Smooth muscle cell (in vitro differentiated cells): ENCODE data around the gene CD68. TPM values are rescaled to one million over a fixed set of nuclear protein-coding genes. Genes with fewer than 3 reads are reported as not detected.

Experiments used
- DNase-seq: peaks from one replicate; lab custom pipeline; 2025; ENCODE audit not compliant: unreplicated experiment; lab: John Stamatoyannopoulos, UW
- H2AFZ ChIP-seq: fragments of 200-600 bp; sonication (generic); 2 replicates; pipeline ENCODE4 v1.6.0; 2016; ENCODE audit warnings: antibody characterized with exemption, low read depth, mild to moderate bottlenecking
- H3F3A ChIP-seq: fragments of 200-600 bp; sonication (generic); 2 replicates; pipeline ENCODE4 v1.6.0; 2017; ENCODE audit warnings: antibody characterized with exemption, low read depth
- H3K27ac ChIP-seq: fragments of 200-600 bp; sonication (generic); 2 replicates; pipeline ENCODE4 v1.5.1; 2016; ENCODE audit warnings: low read depth, mild to moderate bottlenecking
- H3K27me3 ChIP-seq: fragments of 200-600 bp; sonication (generic); 2 replicates; pipeline ENCODE4 v1.6.1; 2016; ENCODE audit warnings: low read depth, mild to moderate bottlenecking
- H3K36me3 ChIP-seq: fragments of 200-600 bp; sonication (generic); 2 replicates; pipeline ENCODE4 v1.5.1; 2016; ENCODE audit warnings: low read depth
- H3K4me1 ChIP-seq: fragments of 200-600 bp; sonication (generic); 2 replicates; pipeline ENCODE4 v1.5.1; 2016; ENCODE audit warnings: low read depth
- H3K4me2 ChIP-seq: fragments of 200-600 bp; sonication (generic); 2 replicates; pipeline ENCODE4 v1.6.0; 2016; ENCODE audit warnings: mild to moderate bottlenecking
- H3K4me3 ChIP-seq: fragments of 200-600 bp; sonication (generic); 2 replicates; pipeline ENCODE4 v1.5.1; 2016; ENCODE audit warnings: mild to moderate bottlenecking
- H3K79me2 ChIP-seq: fragments of 200-600 bp; sonication (generic); 2 replicates; pipeline ENCODE4 v1.6.0; 2016; ENCODE audit warnings: low read depth, mild to moderate bottlenecking
- H3K9ac ChIP-seq: fragments of 200-600 bp; sonication (generic); 2 replicates; pipeline ENCODE4 v1.6.0; 2016; ENCODE audit warnings: low read depth
- H3K9me3 ChIP-seq: fragments of 200-600 bp; sonication (generic); replicated peaks from 2 replicates; pipeline ENCODE4 v1.5.1; 2016; ENCODE audit warnings: low read depth
- H4K20me1 ChIP-seq: fragments of 200-600 bp; sonication (generic); 2 replicates; pipeline ENCODE4 v1.6.0; 2016; ENCODE audit warnings: low read depth
- WGBS: methylation state at CpG from one replicate; pipeline ENCODE4 v1.1.7; 2016; ENCODE audit warnings: low lambda C conversion rate; 5-methylcytosine and 5-hydroxymethylcytosine counted together
- polyA plus RNA-seq: library from polyadenylated mRNA; unstranded; fragments of >200 nt; fragmentation: Nextera tagmentation; extraction: Ambion mirVana; gene quantifications from 2 replicates; pipeline ENCODE4 v1.2.1, GENCODE V29; 2016
- total RNA-seq: library from RNA; depleted of rRNA; stranded (reverse); fragments of >200 nt; gene quantifications from 2 replicates; pipeline ENCODE4 v1.2.3, GENCODE V29; 2014
- TF ChIP-seq, protein P1 (sequence below): fragments of 200-600 bp; sonication (generic); IDR thresholded peaks from 2 replicates; pipeline ENCODE4 v1.5.1; 2017; ENCODE audit warnings: borderline replicate concordance, mild to moderate bottlenecking, antibody characterized with exemption; ENCODE audit not compliant: insufficient read depth, poor library complexity, severe bottlenecking

The CD68 gene
- total and polyA plus RNA-seq, 2 experiments from 2014 or later: 22.7 to 27.5 TPM

DNA sequence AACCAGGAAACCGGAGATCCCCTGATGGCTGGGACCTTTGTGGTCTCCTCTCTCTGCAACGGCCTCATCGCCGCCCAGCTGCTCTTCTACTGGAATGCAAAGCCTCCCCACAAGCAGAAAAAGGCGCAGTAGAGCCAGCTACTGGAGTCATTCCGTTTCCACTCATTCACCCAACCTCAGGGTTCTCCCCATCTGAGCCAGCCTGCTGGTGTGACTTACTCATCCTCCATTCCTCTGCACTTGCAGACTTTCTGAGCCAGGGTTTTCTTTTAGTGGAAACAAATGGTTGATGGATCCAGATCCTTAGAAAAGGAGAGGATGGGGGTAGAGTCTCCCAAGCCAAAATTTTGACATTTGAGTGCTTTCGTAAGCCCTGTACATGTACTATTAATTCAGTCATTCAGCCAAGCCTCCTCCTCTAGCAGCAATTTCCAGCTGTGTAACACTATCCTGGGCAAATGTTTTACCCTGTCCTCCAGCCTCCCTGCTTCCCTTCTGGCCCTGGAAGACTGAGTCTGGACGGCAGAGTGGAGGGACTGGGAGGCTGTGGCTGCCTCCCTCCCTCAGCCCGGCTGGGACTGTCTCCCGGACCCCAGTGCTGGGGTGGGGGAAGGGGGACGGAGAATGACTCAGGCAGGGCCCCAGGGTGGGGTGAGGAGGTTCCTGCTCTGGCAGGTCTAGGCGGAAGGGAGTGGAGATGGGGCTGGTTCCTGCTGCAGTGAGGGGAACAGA lies 8.1 kb downstream of the CD68 start:
- DNase-seq: no peak
- peak overlapping the region; percentile 37 for H3K9ac ChIP-seq
- H3K27ac ChIP-seq: peak overlapping the region; percentile 96
- WGBS: 60% methylated on average over 11 of the region's 12 CpGs
- H3K4me1 ChIP-seq: peaks cover 43% of the 10 kb centered on the region
- peak overlapping the region; percentile 77 for H3K4me2 ChIP-seq
- no peaks in the 10 kb centered on the region for H3K27me3 ChIP-seq
- no peaks in the 10 kb centered on the region for H3K9me3 ChIP-seq
- no peaks in the 10 kb centered on the region for H3K36me3 ChIP-seq
- H4K20me1 ChIP-seq: peaks cover 9% of the 10 kb centered on the region
- H3K79me2 ChIP-seq: peaks cover 23% of the 10 kb centered on the region
- no peak overlapping the region for H3K4me3 ChIP-seq
- H3F3A ChIP-seq: peaks cover 9% of the 10 kb centered on the region
- TF ChIP-seq, protein P1, sequence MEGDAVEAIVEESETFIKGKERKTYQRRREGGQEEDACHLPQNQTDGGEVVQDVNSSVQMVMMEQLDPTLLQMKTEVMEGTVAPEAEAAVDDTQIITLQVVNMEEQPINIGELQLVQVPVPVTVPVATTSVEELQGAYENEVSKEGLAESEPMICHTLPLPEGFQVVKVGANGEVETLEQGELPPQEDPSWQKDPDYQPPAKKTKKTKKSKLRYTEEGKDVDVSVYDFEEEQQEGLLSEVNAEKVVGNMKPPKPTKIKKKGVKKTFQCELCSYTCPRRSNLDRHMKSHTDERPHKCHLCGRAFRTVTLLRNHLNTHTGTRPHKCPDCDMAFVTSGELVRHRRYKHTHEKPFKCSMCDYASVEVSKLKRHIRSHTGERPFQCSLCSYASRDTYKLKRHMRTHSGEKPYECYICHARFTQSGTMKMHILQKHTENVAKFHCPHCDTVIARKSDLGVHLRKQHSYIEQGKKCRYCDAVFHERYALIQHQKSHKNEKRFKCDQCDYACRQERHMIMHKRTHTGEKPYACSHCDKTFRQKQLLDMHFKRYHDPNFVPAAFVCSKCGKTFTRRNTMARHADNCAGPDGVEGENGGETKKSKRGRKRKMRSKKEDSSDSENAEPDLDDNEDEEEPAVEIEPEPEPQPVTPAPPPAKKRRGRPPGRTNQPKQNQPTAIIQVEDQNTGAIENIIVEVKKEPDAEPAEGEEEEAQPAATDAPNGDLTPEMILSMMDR: no peak
- H2AFZ ChIP-seq: no peak overlapping the region

DNA sequence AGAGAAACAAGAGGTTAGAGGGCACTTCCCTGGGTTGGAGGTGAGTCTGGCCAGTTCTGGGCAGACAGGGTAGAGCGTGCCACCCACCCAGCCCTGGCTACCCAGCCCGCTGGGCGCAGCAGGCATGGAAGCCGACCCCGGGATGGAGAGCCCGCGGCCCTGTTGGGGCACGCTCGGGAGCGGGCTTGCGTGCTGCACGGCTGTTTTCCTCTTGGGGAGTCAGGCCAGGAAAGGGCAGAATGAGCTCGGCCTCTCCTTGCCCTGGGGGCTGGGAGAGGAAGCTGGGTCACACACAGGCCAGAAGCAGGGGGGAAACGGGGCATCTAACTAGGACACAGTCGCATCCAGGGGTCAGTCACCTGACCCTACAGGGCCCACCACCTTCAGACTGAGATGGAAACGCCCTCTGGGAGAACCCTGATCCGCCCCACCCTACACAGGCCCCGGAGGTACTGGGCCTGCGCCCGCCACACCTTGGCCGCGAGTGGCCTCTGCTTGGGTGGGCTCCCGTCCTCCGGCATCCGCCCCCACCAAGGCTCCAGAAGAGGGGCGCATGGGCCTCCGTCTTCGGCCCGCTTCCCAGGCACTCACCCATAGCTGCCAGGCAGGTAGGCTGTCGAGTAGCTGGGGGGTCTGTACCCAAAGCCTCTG lies 9.2 kb downstream of the CD68 start:
- WGBS: 66% methylated on average over 28 of the region's 30 CpGs
- peak overlapping the region; percentile 38 for H3K4me3 ChIP-seq
- H3K9me3 ChIP-seq: no peaks in the 10 kb centered on the region
- peak overlapping the region; percentile 77 for H3K4me2 ChIP-seq
- H3K27me3 ChIP-seq: no peaks in the 10 kb centered on the region
- DNase-seq: no peak
- H3K9ac ChIP-seq: peak overlapping the region; percentile 54
- H3K27ac ChIP-seq: peak overlapping the region; percentile 96
- no peak overlapping the region for H2AFZ ChIP-seq
- H4K20me1 ChIP-seq: peaks cover 9% of the 10 kb centered on the region
- H3K4me1 ChIP-seq: peaks cover 35% of the 10 kb centered on the region
- H3K36me3 ChIP-seq: no peaks in the 10 kb centered on the region
- H3K79me2 ChIP-seq: peaks cover 17% of the 10 kb centered on the region
- peaks cover 5% of the 10 kb centered on the region for H3F3A ChIP-seq
- TF ChIP-seq, protein P1: no peak

DNA sequence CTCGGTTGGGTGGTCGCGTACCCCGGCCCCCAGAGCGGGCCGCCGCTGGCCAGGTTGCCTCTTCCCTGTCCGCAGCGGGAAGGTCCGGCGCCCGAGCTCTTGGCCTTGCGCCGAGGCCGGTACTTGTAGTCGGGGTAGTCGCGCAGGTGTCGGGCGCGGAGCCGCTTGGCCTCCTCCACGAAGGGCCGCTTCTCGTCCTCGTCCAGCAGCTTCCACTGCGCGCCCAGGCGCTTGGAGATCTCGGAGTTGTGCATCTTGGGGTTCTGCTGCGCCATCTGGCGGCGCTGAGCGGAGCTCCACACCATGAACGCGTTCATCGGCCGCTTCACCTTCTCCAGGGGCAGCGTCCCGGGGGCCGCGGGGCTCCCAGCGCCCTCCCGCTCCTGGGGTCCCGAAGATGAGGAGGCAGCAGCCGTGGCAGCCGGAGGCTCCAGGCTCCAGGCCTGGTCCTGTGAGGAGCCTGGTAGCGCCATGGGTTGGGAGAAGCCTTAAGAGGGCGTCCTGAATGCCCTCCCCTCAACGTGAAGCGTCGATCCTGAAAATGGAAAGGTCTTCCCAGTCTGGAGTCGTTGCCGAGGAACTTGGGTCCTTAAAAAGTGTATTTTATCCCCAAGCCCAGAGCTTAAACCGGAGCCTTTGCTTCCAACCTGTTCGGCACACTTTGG lies 9.9 kb downstream of the CD68 start:
- H3K9ac ChIP-seq: peak overlapping the region; percentile 54
- H3K79me2 ChIP-seq: peaks cover 14% of the 10 kb centered on the region
- H3K4me2 ChIP-seq: peak overlapping the region; percentile 77
- H3K9me3 ChIP-seq: no peaks in the 10 kb centered on the region
- peak overlapping the region; percentile 38 for H3K4me3 ChIP-seq
- WGBS: 23% methylated on average over 56 of the region's 56 CpGs
- H3K27ac ChIP-seq: peak overlapping the region; percentile 96
- H3K36me3 ChIP-seq: peaks cover 6% of the 10 kb centered on the region
- H4K20me1 ChIP-seq: peaks cover 9% of the 10 kb centered on the region
- peaks cover 5% of the 10 kb centered on the region for H3F3A ChIP-seq
- TF ChIP-seq, protein P1: peak; percentile 85
- H2AFZ ChIP-seq: no peak overlapping the region
- H3K4me1 ChIP-seq: peaks cover 31% of the 10 kb centered on the region
- no peaks in the 10 kb centered on the region for H3K27me3 ChIP-seq
- DNase-seq: no peak
